ENCODE results near the gene YTHDF1.

DNA sequence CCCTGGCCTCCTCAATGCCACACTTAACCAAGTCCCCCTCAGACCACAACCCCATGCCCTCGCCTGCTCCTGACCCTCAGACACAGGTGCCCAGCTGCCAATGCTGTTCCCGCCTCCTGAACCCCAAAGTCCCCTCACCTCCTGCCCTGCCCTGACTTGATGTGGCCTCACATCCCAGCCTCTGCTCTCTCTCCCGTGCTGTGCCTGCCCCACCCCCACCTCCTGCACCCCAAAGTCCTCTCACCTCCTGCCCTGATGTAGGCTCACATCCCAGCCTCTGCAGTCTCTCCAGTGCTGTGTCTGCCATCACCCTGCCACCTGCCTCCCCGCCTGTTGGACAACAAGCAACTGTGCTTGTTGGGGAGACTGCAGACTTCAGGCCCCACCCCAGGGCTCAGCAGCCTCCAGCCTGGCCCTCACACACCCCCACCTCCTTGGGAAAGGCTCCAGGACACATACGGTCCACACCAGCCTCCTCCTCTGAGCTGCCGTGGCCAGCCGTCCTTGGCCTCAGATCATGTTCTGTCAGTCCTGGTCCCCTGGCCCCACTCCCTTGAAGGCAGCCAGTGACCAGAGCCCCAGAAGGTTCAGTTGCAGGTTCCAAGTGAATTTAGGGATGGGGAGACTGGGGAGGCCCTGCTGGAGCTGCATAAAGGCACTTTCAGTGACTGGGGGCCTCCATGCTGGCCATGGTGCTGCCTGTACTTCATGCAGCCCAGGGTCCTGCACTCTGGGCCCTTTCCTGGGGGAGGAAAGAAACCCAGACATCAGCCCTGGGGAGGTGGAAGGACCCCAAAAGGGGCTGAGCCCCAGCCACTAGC lies 28.4 kb downstream of the YTHDF1 start:
- TF ChIP-seq POLR2A (IDR thresholded peaks at IDR 0.05), result no peak
- TF ChIP-seq, protein P1, sequence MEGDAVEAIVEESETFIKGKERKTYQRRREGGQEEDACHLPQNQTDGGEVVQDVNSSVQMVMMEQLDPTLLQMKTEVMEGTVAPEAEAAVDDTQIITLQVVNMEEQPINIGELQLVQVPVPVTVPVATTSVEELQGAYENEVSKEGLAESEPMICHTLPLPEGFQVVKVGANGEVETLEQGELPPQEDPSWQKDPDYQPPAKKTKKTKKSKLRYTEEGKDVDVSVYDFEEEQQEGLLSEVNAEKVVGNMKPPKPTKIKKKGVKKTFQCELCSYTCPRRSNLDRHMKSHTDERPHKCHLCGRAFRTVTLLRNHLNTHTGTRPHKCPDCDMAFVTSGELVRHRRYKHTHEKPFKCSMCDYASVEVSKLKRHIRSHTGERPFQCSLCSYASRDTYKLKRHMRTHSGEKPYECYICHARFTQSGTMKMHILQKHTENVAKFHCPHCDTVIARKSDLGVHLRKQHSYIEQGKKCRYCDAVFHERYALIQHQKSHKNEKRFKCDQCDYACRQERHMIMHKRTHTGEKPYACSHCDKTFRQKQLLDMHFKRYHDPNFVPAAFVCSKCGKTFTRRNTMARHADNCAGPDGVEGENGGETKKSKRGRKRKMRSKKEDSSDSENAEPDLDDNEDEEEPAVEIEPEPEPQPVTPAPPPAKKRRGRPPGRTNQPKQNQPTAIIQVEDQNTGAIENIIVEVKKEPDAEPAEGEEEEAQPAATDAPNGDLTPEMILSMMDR (IDR thresholded peaks at IDR 0.05), result no peak
